Endothelial cell of umbilical vein (primary cell): Measurements from ENCODE around the gene IFRD2. TPM values are rescaled to one million over a fixed set of nuclear protein-coding genes. Genes with fewer than 3 reads are reported as not detected.

Source experiments
- BruUV-seq: library from RNA; stranded (reverse); fragments of 400-500 nt; replicated peaks from 2 replicates; lab custom pipeline; 2021; lab: Mats Ljungman, UMichigan
- CTCF ChIA-PET: fragments of 300-600, 350-600 bp; sonication (Branson Sonifier 250); formaldehyde crosslinking; loops from one replicate; lab custom pipeline; 2021; ENCODE audit warnings: antibody characterized with exemption, inconsistent platforms; lab: Charles Lee
- POLR2A ChIA-PET: fragments of 300-600, 350-600 bp; sonication (Branson Sonifier 250); formaldehyde crosslinking; loops from one replicate; lab custom pipeline; 2021; ENCODE audit warnings: antibody characterized with exemption, inconsistent platforms; lab: Charles Lee
- DNase-seq: peaks from one replicate; pipeline ENCODE4 v3.0.0-alpha.2; 2011; ENCODE audit warnings: low read depth, low spot score
- FAIRE-seq: peaks from 2 replicates; lab custom pipeline; 2011; peaks lifted over from hg19 to GRCh38; lab: Jason Lieb, UNC
- H2AFZ ChIP-seq: 2 replicates; pipeline ENCODE4 v1.6.0; 2012; ENCODE audit warnings: low read depth, low read length, control low read depth, inconsistent platforms
- H3K27ac ChIP-seq: 2 replicates; pipeline ENCODE4 v1.5.1; 2011; ENCODE audit warnings: low read depth, mild to moderate bottlenecking, control low read depth, low read length, moderate library complexity; ENCODE audit not compliant: insufficient read depth
- H3K27me3 ChIP-seq, 2 experiments: 2 replicates each; pipeline versions ENCODE4 v1.6.0 to v1.6.1; 2011; ENCODE audit warnings: low read length in 2 of 2, mixed read lengths in 1 of 2; ENCODE audit not compliant: control insufficient read depth in 2 of 2, insufficient read depth in 2 of 2
- H3K36me3 ChIP-seq, 2 experiments: 2 replicates in 1 of 2; 3 replicates in 1 of 2; pipeline ENCODE4 v1.5.1; 2011; ENCODE audit warnings: low read length in 2 of 2, mild to moderate bottlenecking in 1 of 2, moderate library complexity in 1 of 2; ENCODE audit not compliant: control insufficient read depth in 2 of 2, insufficient read depth in 2 of 2; ENCODE audit errors: extremely low read depth in 1 of 2
- H3K4me1 ChIP-seq: 3 replicates; pipeline ENCODE4 v1.5.1; 2011; ENCODE audit warnings: mild to moderate bottlenecking, low read length; ENCODE audit not compliant: control insufficient read depth, insufficient read depth; ENCODE audit errors: extremely low read depth
- H3K4me2 ChIP-seq: 2 replicates; pipeline ENCODE4 v1.6.1; 2011; ENCODE audit warnings: low read length, control low read depth, mixed read lengths; ENCODE audit not compliant: insufficient read depth
- H3K4me3 ChIP-seq, 3 experiments: fragments of 200-600 bp in 1 of 3; sonication (generic), shearing (Covaris generic) in 1 of 3; replicated peaks in 1 of 3; 2 replicates each; pipeline ENCODE4 v1.5.1; 2011 to 2016; ENCODE audit warnings: control low read depth in 3 of 3, low read length in 3 of 3, mild to moderate bottlenecking in 2 of 3, inconsistent platforms in 1 of 3, low read depth in 1 of 3, moderate library complexity in 1 of 3; ENCODE audit not compliant: insufficient read depth in 1 of 3
- H3K79me2 ChIP-seq: 2 replicates; pipeline ENCODE4 v1.6.0; 2012; ENCODE audit warnings: low read length, inconsistent platforms; ENCODE audit not compliant: control insufficient read depth, insufficient read depth
- H3K9ac ChIP-seq: replicated peaks from 2 replicates; pipeline ENCODE3; 2011; ENCODE audit warnings: low read length, control low read depth; ENCODE audit not compliant: insufficient read depth; ENCODE audit errors: extremely low read depth
- H3K9me1 ChIP-seq: replicated peaks from 3 replicates; pipeline ENCODE4 v1.6.0; 2011; ENCODE audit warnings: mild to moderate bottlenecking, low read length; ENCODE audit not compliant: control insufficient read depth, insufficient read depth; ENCODE audit errors: extremely low read depth
- H3K9me3 ChIP-seq: replicated peaks from 2 replicates; pipeline ENCODE4 v1.5.1; 2012; ENCODE audit warnings: low read length, inconsistent platforms; ENCODE audit not compliant: control insufficient read depth, insufficient read depth
- H4K20me1 ChIP-seq: replicated peaks from 2 replicates; pipeline ENCODE3; 2011; ENCODE audit warnings: mild to moderate bottlenecking, low read length; ENCODE audit not compliant: control insufficient read depth, insufficient read depth; ENCODE audit errors: extremely low read depth
- EZH2 ChIP-seq: IDR thresholded peaks from 2 replicates; pipeline ENCODE4 v1.6.1; 2012; ENCODE audit warnings: borderline replicate concordance, low read depth, mild to moderate bottlenecking, moderate library complexity, low read length, inconsistent platforms; ENCODE audit not compliant: severe bottlenecking
- FOS ChIP-seq: IDR thresholded peaks from 2 replicates; pipeline ENCODE4 v1.6.1; 2011; ENCODE audit warnings: mild to moderate bottlenecking, low read length, moderate library complexity, borderline replicate concordance; ENCODE audit not compliant: insufficient read depth
- GATA2 ChIP-seq: IDR thresholded peaks from 2 replicates; pipeline ENCODE4 v1.7.0; 2011; ENCODE audit warnings: low read depth, mild to moderate bottlenecking, moderate library complexity, mixed read lengths, low read length; ENCODE audit not compliant: insufficient read length, insufficient read depth
- JUN ChIP-seq: IDR thresholded peaks from 2 replicates; pipeline ENCODE4 v1.6.1; 2011; ENCODE audit warnings: borderline replicate concordance, low read depth; ENCODE audit not compliant: insufficient read length, insufficient read depth
- MYC ChIP-seq: IDR thresholded peaks from one replicate; pipeline ENCODE4 v1.6.1; 2011; ENCODE audit warnings: mild to moderate bottlenecking, low read depth, low read length
- POLR2A ChIP-seq: IDR thresholded peaks from 2 replicates; pipeline ENCODE4 v1.6.1; 2012; ENCODE audit warnings: low read depth, mild to moderate bottlenecking, control low read depth, low read length
- POLR2AphosphoS5 ChIP-seq: IDR thresholded peaks from 2 replicates; pipeline ENCODE4 v1.6.1; 2012; ENCODE audit warnings: low read depth, mild to moderate bottlenecking, control low read depth, low read length, moderate library complexity; ENCODE audit not compliant: insufficient read depth
- dilution Hi-C: fragments of 300-500 bp; cut with MboI; formaldehyde crosslinking; loops from one replicate; pipeline ENCODE4 v1.15.0; 2019; ENCODE audit warnings: low sequenced_read_pairs; ENCODE audit not compliant: extremely low pct_ligation_motif_present
- intact Hi-C: fragments of 100-400 bp; cut with micrococcal nuclease; formaldehyde crosslinking; loops from one replicate; pipeline ENCODE4 v1.10.0; 2022
- polyA plus RNA-seq, 4 experiments: library from polyadenylated mRNA; depleted of rRNA in 3 of 4; stranded (reverse) in 3 of 4; unstranded in 1 of 4; fragments of >200 nt; gene quantifications; 2 replicates each; pipeline versions ENCODE4 v1.2.1 to v1.2.3, GENCODE V29; 2011 to 2012; ENCODE audit warnings: missing spikeins in 1 of 4
- total RNA-seq: library from RNA; stranded (reverse); gene quantifications from 2 replicates; pipeline ENCODE4 v1.2.3, GENCODE V29; 2021
- TF ChIP-seq, protein P1 (sequence below), 2 donors: IDR thresholded peaks; 1 replicate in 1 of 2; 2 replicates in 1 of 2; pipeline ENCODE4 v1.5.1; 2011; ENCODE audit warnings: low read length in 2 of 2, mild to moderate bottlenecking in 2 of 2, moderate library complexity in 2 of 2, control low read depth in 1 of 2, inconsistent platforms in 1 of 2, low read depth in 1 of 2; ENCODE audit not compliant: insufficient read depth in 1 of 2; ENCODE audit errors: extremely low read depth in 1 of 2
- TF ChIP-seq, protein P2 (sequence below): IDR thresholded peaks from 2 replicates; pipeline ENCODE4 v1.6.1; 2011; ENCODE audit not compliant: insufficient read depth, insufficient read length

Gene IFRD2
- total and polyA plus RNA-seq, 2 donors (not counting 3 experiments of a cell fraction or from before 2014, with no cell fraction given): 99.4 to 111 TPM

DNA sequence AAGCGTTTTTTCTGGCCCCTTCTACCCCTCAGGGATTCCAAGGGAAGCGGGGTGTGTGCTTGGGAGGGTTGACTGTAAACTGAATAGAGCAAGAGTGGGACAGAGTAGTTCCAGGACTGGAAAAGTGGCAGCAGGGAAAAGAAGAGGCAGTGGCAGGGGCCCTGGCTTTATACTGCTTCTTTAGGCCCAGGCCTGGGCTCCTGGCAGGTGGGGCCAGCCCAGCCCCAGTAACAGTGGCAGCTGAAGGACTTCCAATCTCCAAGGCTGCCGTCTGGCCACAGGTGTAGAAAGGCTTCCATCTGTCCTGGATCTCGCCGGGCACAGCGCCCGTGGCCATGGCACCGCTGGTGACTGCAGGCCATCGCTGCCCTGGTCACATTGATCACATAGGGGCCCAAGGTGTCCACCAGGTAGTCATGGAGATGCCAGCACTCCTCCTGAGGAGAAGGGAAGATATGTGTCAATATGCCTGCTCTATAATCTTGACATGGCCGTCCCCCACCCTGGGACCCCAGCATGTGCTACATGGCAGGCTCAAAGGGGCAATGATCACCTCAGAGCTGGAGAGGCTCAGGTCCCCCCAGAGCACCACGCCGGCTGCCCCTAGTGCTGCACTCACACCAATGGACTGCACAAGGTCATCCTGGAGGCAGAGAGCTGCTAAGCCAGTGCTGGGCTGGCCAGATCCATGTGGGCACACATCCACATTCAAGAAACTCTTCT is 1.0 kb upstream of the IFRD2 start:
- no peaks in the 10 kb centered on the region for H3K9me3 ChIP-seq
- dilution Hi-C loops: no loop called here

More for the DNA sequence above, 1.0 kb upstream of the IFRD2 start:
- Histone ChIP-seq H3K4me1 (peaks cover 14% of the 10 kb centered on the region), H3K27me3 (no peaks in the 10 kb centered on the region), H3K27ac (peak overlapping the region; percentile 4), H3K9ac (peak overlapping the region; percentile 16), H4K20me1 (no peaks in the 10 kb centered on the region), H3K4me3 (no peak overlapping the region), H2AFZ (peak overlapping the region; percentile 47), H3K9me1 (no peaks in the 10 kb centered on the region), H3K36me3 (peaks cover 1 to 19% of the 10 kb centered on the region in 2 experiments), H3K4me2 (peak overlapping the region; percentile 26), H3K79me2 (peaks cover 27% of the 10 kb centered on the region)
- CTCF ChIA-PET: interaction anchor here (2.4 kb wide), 1 partner anchor 31 kb away, joined by 18 read pairs; no protein-coding TSS in a partner anchor
- FAIRE-seq: no peak
- no peak for DNase-seq
- POLR2A ChIA-PET: no interaction called here
- TF ChIP-seq EZH2: no peak
- TF ChIP-seq GATA2: no peak
- TF ChIP-seq, protein P1, sequence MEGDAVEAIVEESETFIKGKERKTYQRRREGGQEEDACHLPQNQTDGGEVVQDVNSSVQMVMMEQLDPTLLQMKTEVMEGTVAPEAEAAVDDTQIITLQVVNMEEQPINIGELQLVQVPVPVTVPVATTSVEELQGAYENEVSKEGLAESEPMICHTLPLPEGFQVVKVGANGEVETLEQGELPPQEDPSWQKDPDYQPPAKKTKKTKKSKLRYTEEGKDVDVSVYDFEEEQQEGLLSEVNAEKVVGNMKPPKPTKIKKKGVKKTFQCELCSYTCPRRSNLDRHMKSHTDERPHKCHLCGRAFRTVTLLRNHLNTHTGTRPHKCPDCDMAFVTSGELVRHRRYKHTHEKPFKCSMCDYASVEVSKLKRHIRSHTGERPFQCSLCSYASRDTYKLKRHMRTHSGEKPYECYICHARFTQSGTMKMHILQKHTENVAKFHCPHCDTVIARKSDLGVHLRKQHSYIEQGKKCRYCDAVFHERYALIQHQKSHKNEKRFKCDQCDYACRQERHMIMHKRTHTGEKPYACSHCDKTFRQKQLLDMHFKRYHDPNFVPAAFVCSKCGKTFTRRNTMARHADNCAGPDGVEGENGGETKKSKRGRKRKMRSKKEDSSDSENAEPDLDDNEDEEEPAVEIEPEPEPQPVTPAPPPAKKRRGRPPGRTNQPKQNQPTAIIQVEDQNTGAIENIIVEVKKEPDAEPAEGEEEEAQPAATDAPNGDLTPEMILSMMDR (IDR thresholded peaks at IDR 0.05; ENCODE audit: extremely low read depth in 1 of 2, insufficient read depth in 1 of 2, low read depth in 1 of 2, low read length in 2 of 2): no peak
- TF ChIP-seq MYC: no peak
- TF ChIP-seq POLR2AphosphoS5: no peak
- no peak for TF ChIP-seq POLR2A
- no peak for TF ChIP-seq JUN
- TF ChIP-seq, protein P2, sequence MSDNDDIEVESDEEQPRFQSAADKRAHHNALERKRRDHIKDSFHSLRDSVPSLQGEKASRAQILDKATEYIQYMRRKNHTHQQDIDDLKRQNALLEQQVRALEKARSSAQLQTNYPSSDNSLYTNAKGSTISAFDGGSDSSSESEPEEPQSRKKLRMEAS: no peak
- TF ChIP-seq FOS: no peak
- intact Hi-C loops: no loop called here
- BruUV-seq: no TSS peak
